ENCODE data around the gene AK4.

Gene AK4

DNA sequence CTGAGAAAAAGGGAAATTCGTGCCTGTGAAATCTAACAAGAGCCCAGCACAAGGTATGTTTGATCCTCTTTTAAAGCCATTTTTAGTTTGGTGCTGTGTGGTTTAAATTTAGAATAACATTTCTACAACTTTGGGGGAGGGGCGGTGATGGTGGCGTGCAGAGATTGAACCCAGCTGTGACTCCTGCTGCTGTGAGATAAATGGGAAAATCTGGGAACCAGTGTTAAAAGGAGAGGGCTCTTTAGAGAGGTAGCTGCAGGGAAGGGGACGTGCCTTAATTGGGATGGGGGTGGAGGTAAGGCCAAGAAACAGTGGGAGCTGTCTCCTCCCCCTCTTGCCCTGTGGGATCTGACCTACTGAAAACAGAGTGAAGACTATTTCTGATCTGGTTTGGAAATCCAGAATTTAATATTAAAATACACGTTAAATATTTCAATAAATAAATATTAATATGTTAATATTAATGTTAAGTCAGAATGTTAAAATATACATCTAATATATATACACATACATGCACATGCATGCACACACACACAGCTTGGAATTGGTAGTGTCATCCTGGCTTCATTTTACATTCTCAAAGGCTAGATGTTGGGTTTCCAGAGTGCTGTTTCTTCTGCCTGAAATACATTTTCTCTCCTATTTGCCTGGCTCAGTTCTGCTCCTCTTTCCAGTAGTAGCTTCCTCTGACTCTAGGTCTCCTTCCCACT is 131.2 kb downstream of the AK4 start:
- no peak for DNase-seq
